HCT116 (cell line): ENCODE data around the gene TADA2B. TPM values are rescaled to one million over a fixed set of nuclear protein-coding genes. Genes with fewer than 3 reads are reported as not detected.

Experiments
- ATAC-seq: fragments of 200-7000 bp; cut with Tn5 transposase; 2 replicates; pipeline ENCODE4 v1.9.1; 2020; ENCODE audit warnings: mild to moderate bottlenecking, moderate library complexity
- BruUV-seq: library from RNA; stranded (reverse); fragments of 400-500 nt; replicated peaks from 2 replicates; lab custom pipeline; 2021; lab: Mats Ljungman, UMichigan
- CTCF ChIA-PET: fragments of 300-600 bp; sonication (Branson Sonifier 250); formaldehyde crosslinking; loops from one replicate; lab custom pipeline; 2021; ENCODE audit warnings: antibody characterized with exemption; lab: Charles Lee
- POLR2A ChIA-PET: fragments of 300-600, 350-600 bp; sonication (Branson Sonifier 250); formaldehyde crosslinking; loops from one replicate; lab custom pipeline; 2021; ENCODE audit warnings: antibody characterized with exemption; lab: Charles Lee
- RAD21 ChIA-PET, 2 experiments: fragments of 300-600 bp; sonication (Branson Sonifier 250); formaldehyde crosslinking; loops; one replicate each; lab custom pipeline; 2023; ENCODE audit warnings: low total read pairs in 2 of 2; ENCODE audit not compliant: uncharacterized antibody in 2 of 2, unreplicated experiment in 2 of 2, low non-redundant PET in 1 of 2; lab: Charles Lee
- DNase-seq: peaks from one replicate; pipeline ENCODE4 v3.0.0-alpha.2; 2010; ENCODE audit warnings: low read depth, low spot score
- H2AFZ ChIP-seq: fragments of 200-600 bp; shearing (Covaris generic), sonication (generic); 2 replicates; pipeline ENCODE4 v1.6.1; 2017; ENCODE audit warnings: low read depth, mixed run types, mixed read lengths, antibody characterized with exemption, low read length; ENCODE audit not compliant: poor library complexity, severe bottlenecking
- H3K27ac ChIP-seq: 2 replicates; pipeline ENCODE4 v1.5.1; 2012; ENCODE audit warnings: low read depth, low read length
- H3K27me3 ChIP-seq: fragments of 200-600 bp; sonication (generic); 2 replicates; pipeline ENCODE4 v1.6.1; 2016; ENCODE audit warnings: mixed run types, low read length, mixed read lengths; ENCODE audit not compliant: insufficient read depth
- H3K36me3 ChIP-seq, 2 experiments: fragments of 200-500 bp in 1 of 2; fragments of 200-600 bp in 1 of 2; sonication (Bioruptor generic) in 1 of 2; sonication (generic) in 1 of 2; 2 replicates each; pipeline versions ENCODE4 v1.5.1 to v1.6.1; 2014 to 2016; ENCODE audit warnings: low read length in 2 of 2, inconsistent platforms in 1 of 2, mixed read lengths in 1 of 2, mixed run types in 1 of 2; ENCODE audit not compliant: insufficient read depth in 2 of 2, control insufficient read depth in 1 of 2
- H3K4me1 ChIP-seq, 2 experiments: fragments of 200-600 bp in 1 of 2; sonication (generic) in 1 of 2; 2 replicates each; pipeline versions ENCODE4 v1.5.1 to v1.6.1; 2012 to 2017; ENCODE audit warnings: low read length in 2 of 2, inconsistent platforms in 1 of 2, mild to moderate bottlenecking in 1 of 2, mixed read lengths in 1 of 2, mixed run types in 1 of 2, moderate library complexity in 1 of 2; ENCODE audit not compliant: insufficient read depth in 2 of 2, control insufficient read depth in 1 of 2
- H3K4me2 ChIP-seq: fragments of 200-600 bp; sonication (generic); 2 replicates; pipeline ENCODE4 v1.6.1; 2017; ENCODE audit warnings: mixed run types, low read length, mixed read lengths
- H3K4me3 ChIP-seq, 2 experiments: fragments of 200-600 bp in 1 of 2; sonication (generic) in 1 of 2; replicated peaks in 1 of 2; 2 replicates each; pipeline ENCODE4 v1.5.1; 2011 to 2016; ENCODE audit warnings: low read length in 2 of 2, control low read depth in 1 of 2, low read depth in 1 of 2, mild to moderate bottlenecking in 1 of 2, mixed read lengths in 1 of 2, mixed run types in 1 of 2
- H3K79me2 ChIP-seq: fragments of 200-600 bp; sonication (generic); 2 replicates; pipeline ENCODE4 v1.6.1; 2017; ENCODE audit warnings: mild to moderate bottlenecking, mixed run types, low read length, moderate library complexity, mixed read lengths; ENCODE audit not compliant: insufficient read depth
- H3K9ac ChIP-seq: fragments of 200-600 bp; sonication (generic); 2 replicates; pipeline ENCODE4 v1.6.1; 2016; ENCODE audit warnings: low read length, mixed read lengths
- H3K9me2 ChIP-seq: fragments of 200-600 bp; sonication (generic), shearing (Covaris generic); 2 replicates; pipeline ENCODE4 v1.6.1; 2017; ENCODE audit warnings: mixed run types, mild to moderate bottlenecking, moderate library complexity; ENCODE audit not compliant: insufficient read depth
- H3K9me3 ChIP-seq, 2 experiments: fragments of 200-500 bp in 1 of 2; fragments of 200-600 bp in 1 of 2; sonication (Bioruptor generic) in 1 of 2; sonication (generic) in 1 of 2; 2 replicates each; pipeline ENCODE4 v1.6.1; 2014 to 2017; ENCODE audit warnings: low read length in 2 of 2, mixed read lengths in 2 of 2, inconsistent platforms in 1 of 2, low read depth in 1 of 2, mild to moderate bottlenecking in 1 of 2, mixed run types in 1 of 2, moderate library complexity in 1 of 2; ENCODE audit not compliant: control insufficient read depth in 1 of 2, insufficient read depth in 1 of 2
- H4K20me1 ChIP-seq: fragments of 200-600 bp; sonication (generic), shearing (Covaris generic); 2 replicates; pipeline ENCODE4 v1.6.1; 2017; ENCODE audit warnings: mixed run types, mild to moderate bottlenecking, moderate library complexity; ENCODE audit not compliant: insufficient read depth
- CBX3 ChIP-seq: IDR thresholded peaks from 2 replicates; pipeline ENCODE4 v1.6.1; 2012; ENCODE audit warnings: low read depth
- CTCF ChIP-seq, 3 experiments: fragments of 200-600 bp in 1 of 3; sonication (generic) in 1 of 3; IDR thresholded peaks in 2 of 3; conservative IDR thresholded peaks in 1 of 3; 2 replicates each; pipeline ENCODE4 v1.5.1; 2012 to 2017; ENCODE audit warnings: low read depth in 2 of 3, low read length in 2 of 3, antibody characterized with exemption in 1 of 3, borderline replicate concordance in 1 of 3, control low read depth in 1 of 3, mild to moderate bottlenecking in 1 of 3, mixed read lengths in 1 of 3, mixed run types in 1 of 3, moderate library complexity in 1 of 3; ENCODE audit not compliant: insufficient read depth in 1 of 3
- EGR1 ChIP-seq: IDR thresholded peaks from 2 replicates; pipeline ENCODE4 v1.6.1; 2012; ENCODE audit warnings: low read depth
- ELF1 ChIP-seq: IDR thresholded peaks from 2 replicates; pipeline ENCODE4 v1.6.1; 2012; ENCODE audit warnings: low read depth, borderline replicate concordance
- EZH2 ChIP-seq: fragments of 200-600 bp; sonication (generic); IDR thresholded peaks from 2 replicates; pipeline ENCODE4 v1.6.1; 2017; ENCODE audit warnings: antibody characterized with exemption, mixed run types
- EZH2phosphoT487 ChIP-seq: fragments of 200-600 bp; IDR thresholded peaks from 2 replicates; pipeline ENCODE4 v1.6.1; 2018; ENCODE audit warnings: antibody characterized with exemption, borderline replicate concordance
- JUND ChIP-seq: IDR thresholded peaks from 2 replicates; pipeline ENCODE4 v1.6.1; 2012
- POLR2A ChIP-seq: IDR thresholded peaks from 2 replicates; pipeline ENCODE4 v1.7.0; 2011; ENCODE audit warnings: borderline replicate concordance; ENCODE audit not compliant: insufficient read depth, insufficient read length; ENCODE audit errors: extremely low read depth
- POLR2AphosphoS5 ChIP-seq: IDR thresholded peaks from 2 replicates; pipeline ENCODE4 v1.6.1; 2011; ENCODE audit warnings: mild to moderate bottlenecking, low read depth, low read length, moderate library complexity
- RAD21 ChIP-seq: IDR thresholded peaks from 2 replicates; pipeline ENCODE4 v1.6.1; 2012; ENCODE audit warnings: low read depth, mild to moderate bottlenecking
- REST ChIP-seq: IDR thresholded peaks from 2 replicates; pipeline ENCODE4 v1.6.1; 2012; ENCODE audit warnings: low read depth
- SIN3A ChIP-seq: IDR thresholded peaks from 2 replicates; pipeline ENCODE4 v1.6.1; 2012; ENCODE audit warnings: low read depth
- SP1 ChIP-seq: IDR thresholded peaks from 2 replicates; pipeline ENCODE4 v1.6.1; 2012; ENCODE audit warnings: low read depth
- TCF7L2 ChIP-seq: IDR thresholded peaks from 2 replicates; pipeline ENCODE4 v1.7.0; 2011; ENCODE audit warnings: borderline replicate concordance, inconsistent platforms; ENCODE audit not compliant: insufficient read depth, insufficient read length; ENCODE audit errors: extremely low read depth
- YY1 ChIP-seq: IDR thresholded peaks from 2 replicates; pipeline ENCODE4 v1.6.1; 2011; ENCODE audit warnings: low read length, low read depth, moderate library complexity, mild to moderate bottlenecking; ENCODE audit not compliant: insufficient replicate concordance; ENCODE audit errors: extremely low read depth
- ZNF274 ChIP-seq: fragments of 200-500 bp; sonication (Bioruptor generic); IDR thresholded peaks from 2 replicates; pipeline ENCODE4 v1.6.1; 2014; ENCODE audit warnings: mild to moderate bottlenecking, low read depth, low read length, inconsistent platforms
- intact Hi-C: fragments of 100-400 bp; cut with micrococcal nuclease; formaldehyde crosslinking; loops from 2 replicates; pipeline ENCODE4 v1.10.0; 2022
- total RNA-seq: library from RNA; stranded (reverse); gene quantifications from one replicate; pipeline ENCODE4 v1.2.1, GENCODE V29; 2021; ENCODE audit not compliant: unreplicated experiment
- TF ChIP-seq, protein P1 (sequence below): IDR thresholded peaks from 2 replicates; pipeline ENCODE4 v1.6.1; 2012
- TF ChIP-seq, protein P2 (sequence below): IDR thresholded peaks from 2 replicates; pipeline ENCODE4 v1.6.1; 2012
- TF ChIP-seq, protein P3 (sequence below): IDR thresholded peaks from 2 replicates; pipeline ENCODE4 v1.6.1; 2011; ENCODE audit warnings: mild to moderate bottlenecking, low read length, moderate library complexity; ENCODE audit not compliant: insufficient replicate concordance; ENCODE audit errors: extremely low read depth

The TADA2B gene
- total RNA-seq, 1 experiment from 2014 or later = 13.4 TPM

DNA sequence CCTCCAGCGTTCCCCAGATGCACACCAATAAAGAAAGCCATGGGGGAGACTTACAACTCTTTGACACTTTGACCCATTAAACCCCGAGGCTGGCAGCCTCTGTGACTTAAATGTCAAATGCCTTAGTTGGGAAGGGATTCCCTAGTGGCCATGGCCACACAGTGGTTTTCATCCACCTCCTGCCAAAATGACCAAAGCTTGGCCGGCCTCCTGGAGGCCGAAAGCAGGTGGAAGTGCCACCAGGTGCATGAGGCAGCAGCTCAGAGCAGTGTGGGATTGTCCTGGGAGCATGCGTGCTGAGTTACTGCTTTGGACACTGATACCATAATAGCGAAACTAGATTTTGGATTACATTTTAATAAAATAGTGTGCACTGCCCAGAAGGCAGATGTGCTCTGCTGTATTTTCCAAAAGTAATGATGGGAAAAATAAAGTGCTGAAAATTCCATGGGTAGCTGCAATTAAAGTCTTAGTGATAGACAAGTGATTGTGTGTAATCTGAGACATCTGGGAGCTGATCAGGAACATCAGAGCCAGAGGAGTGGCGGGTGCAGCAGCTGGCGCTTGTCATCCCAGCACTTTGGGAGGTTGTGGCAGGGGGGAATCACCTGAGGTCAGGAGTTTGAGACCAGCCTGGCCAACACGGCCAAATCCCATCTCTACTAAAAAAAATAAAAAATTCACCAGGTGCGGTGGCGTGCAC, 39.8 kb upstream of the TADA2B start:
- ATAC-seq (no peak), DNase-seq (no peak)
- POLR2A ChIA-PET = no interaction called here
- RAD21 ChIA-PET = no interaction called here
- Histone ChIP-seq H3K4me3 (no peak overlapping the region), H3K27ac (no peak overlapping the region), H3K4me1 (peaks cover 21 to 34% of the 10 kb centered on the region in 2 experiments), H2AFZ (no peak overlapping the region), H3K27me3 (no peaks in the 10 kb centered on the region), H3K9ac (no peak overlapping the region), H3K9me2 (no peaks in the 10 kb centered on the region), H3K36me3 (peaks cover 10 to 33% of the 10 kb centered on the region in 2 experiments; a peak in 1 of 4 replicates), H3K9me3 (no peaks in the 10 kb centered on the region), H4K20me1 (no peaks in the 10 kb centered on the region), H3K79me2 (peaks cover 26% of the 10 kb centered on the region; the same call in 1 of the 2 replicates), H3K4me2 (no peak overlapping the region)
- CTCF ChIA-PET = no interaction called here
- TF ChIP-seq EZH2phosphoT487 (no peak), CBX3 (no peak), TCF7L2 (no peak), SP1 (no peak), POLR2A (no peak), ZNF274 (no peak), RAD21 (no peak), ELF1 (no peak), YY1 (no peak), EZH2 (no peak), REST (no peak), CTCF (IDR thresholded peaks at IDR 0.05 in 2 of 3, conservative IDR thresholded peaks at IDR 0.05 in 1 of 3; ENCODE audit: borderline replicate concordance in 1 of 3, insufficient read depth in 1 of 3, low read depth in 2 of 3, low read length in 2 of 3) (no peak), SIN3A (no peak), JUND (no peak), POLR2AphosphoS5 (no peak), EGR1 (no peak)
- TF ChIP-seq, protein P1, sequence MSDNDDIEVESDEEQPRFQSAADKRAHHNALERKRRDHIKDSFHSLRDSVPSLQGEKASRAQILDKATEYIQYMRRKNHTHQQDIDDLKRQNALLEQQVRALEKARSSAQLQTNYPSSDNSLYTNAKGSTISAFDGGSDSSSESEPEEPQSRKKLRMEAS = no peak
- TF ChIP-seq, protein P2, sequence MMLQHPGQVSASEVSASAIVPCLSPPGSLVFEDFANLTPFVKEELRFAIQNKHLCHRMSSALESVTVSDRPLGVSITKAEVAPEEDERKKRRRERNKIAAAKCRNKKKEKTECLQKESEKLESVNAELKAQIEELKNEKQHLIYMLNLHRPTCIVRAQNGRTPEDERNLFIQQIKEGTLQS = no peak
- TF ChIP-seq, protein P3, sequence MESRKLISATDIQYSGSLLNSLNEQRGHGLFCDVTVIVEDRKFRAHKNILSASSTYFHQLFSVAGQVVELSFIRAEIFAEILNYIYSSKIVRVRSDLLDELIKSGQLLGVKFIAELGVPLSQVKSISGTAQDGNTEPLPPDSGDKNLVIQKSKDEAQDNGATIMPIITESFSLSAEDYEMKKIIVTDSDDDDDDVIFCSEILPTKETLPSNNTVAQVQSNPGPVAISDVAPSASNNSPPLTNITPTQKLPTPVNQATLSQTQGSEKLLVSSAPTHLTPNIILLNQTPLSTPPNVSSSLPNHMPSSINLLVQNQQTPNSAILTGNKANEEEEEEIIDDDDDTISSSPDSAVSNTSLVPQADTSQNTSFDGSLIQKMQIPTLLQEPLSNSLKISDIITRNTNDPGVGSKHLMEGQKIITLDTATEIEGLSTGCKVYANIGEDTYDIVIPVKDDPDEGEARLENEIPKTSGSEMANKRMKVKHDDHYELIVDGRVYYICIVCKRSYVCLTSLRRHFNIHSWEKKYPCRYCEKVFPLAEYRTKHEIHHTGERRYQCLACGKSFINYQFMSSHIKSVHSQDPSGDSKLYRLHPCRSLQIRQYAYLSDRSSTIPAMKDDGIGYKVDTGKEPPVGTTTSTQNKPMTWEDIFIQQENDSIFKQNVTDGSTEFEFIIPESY = no peak
- BruUV-seq = no TSS peak
- intact Hi-C loops = no loop called here
